NB4 (cell line): Measurements from ENCODE around the gene PGF.

ENCODE experiments used
- CTCF ChIP-seq: IDR thresholded peaks from one replicate; pipeline ENCODE4 v1.5.1; 2012; ENCODE audit warnings: low read depth, low read length
- POLR2A ChIP-seq: IDR thresholded peaks from 2 replicates; pipeline ENCODE4 v1.6.1; 2011; ENCODE audit warnings: mild to moderate bottlenecking; ENCODE audit not compliant: insufficient read length; ENCODE audit errors: extremely low read depth

- TF ChIP-seq CTCF (no peak), POLR2A (no peak)
These were observed 42.6 kb downstream of the PGF start for GRCh38 chr14:74912801-74913200.
